Measurements from ENCODE around the gene PCDHB16.
"Not testable (repeated sequence)": the region's sequence is repeated elsewhere in the genome, so short reads cannot be mapped to it uniquely, and the experiment has no call there.

PCDHB16 gene

DNA sequence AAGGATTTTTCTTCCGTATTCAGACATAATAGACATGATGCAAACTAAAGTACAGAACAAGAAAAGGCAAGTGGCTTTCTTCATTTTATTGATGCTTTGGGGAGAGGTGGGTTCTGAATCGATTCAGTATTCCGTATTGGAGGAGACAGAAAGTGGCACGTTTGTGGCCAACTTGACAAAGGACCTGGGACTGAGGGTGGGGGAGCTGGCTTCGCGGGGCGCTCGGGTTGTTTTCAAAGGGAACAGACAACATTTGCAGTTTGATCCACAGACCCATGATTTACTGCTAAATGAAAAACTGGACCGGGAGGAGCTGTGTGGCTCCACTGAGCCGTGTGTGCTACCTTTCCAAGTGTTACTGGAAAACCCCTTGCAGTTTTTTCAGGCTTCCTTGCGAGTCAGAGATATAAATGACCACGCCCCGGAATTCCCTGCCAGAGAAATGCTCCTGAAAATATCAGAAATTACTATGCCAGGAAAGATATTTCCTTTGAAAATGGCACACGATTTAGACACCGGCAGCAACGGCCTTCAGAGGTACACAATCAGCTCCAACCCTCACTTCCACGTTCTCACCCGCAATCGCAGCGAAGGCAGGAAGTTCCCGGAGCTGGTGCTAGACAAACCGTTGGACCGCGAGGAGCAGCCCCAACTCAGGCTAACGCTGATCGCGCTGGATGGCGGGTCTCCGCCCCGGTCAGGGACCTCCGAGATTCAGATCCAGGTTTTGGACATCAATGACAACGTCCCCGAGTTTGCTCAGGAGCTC lies 31.8 kb upstream of the PCDHB16 start:
- no peaks in the 10 kb centered on the region for H3K27me3 Mint-ChIP-seq (ENCODE audit: low read depth, poor library complexity)

DNA sequence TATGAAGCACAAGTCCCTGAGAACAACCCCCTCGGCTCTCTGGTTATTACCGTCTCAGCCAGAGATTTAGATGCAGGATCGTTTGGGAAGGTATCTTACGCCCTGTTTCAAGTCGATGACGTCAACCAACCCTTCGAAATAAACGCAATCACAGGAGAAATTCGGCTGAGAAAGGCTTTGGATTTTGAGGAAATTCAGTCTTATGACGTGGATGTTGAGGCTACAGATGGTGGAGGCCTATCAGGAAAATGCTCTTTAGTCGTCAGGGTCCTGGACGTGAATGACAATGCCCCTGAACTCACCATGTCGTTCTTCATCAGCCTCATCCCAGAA lies 31.2 kb upstream of the PCDHB16 start:
- Mint-ChIP-seq H3K36me3 (ENCODE audit: low read depth) (peaks cover 59% of the 10 kb centered on the region), H3K27me3 (ENCODE audit: low read depth, poor library complexity) (no peaks in the 10 kb centered on the region), H3K27ac (no peak overlapping the region), H3K4me3 (no peak overlapping the region), H3K9me3 (peaks cover 79% of the 10 kb centered on the region), H3K4me1 (no peaks in the 10 kb centered on the region)
- TF ChIP-seq CTCF (IDR thresholded peaks at IDR 0.05): no peak
- no peak for DNase-seq

More for the DNA sequence above, 31.8 kb upstream of the PCDHB16 start:
- Mint-ChIP-seq H3K4me3 (no peak overlapping the region), H3K4me1 (no peaks in the 10 kb centered on the region), H3K9me3 (peaks cover 75% of the 10 kb centered on the region), H3K36me3 (ENCODE audit: low read depth) (peaks cover 53% of the 10 kb centered on the region), H3K27ac (no peak overlapping the region)
- TF ChIP-seq CTCF (IDR thresholded peaks at IDR 0.05): no peak
- DNase-seq: no peak

DNA sequence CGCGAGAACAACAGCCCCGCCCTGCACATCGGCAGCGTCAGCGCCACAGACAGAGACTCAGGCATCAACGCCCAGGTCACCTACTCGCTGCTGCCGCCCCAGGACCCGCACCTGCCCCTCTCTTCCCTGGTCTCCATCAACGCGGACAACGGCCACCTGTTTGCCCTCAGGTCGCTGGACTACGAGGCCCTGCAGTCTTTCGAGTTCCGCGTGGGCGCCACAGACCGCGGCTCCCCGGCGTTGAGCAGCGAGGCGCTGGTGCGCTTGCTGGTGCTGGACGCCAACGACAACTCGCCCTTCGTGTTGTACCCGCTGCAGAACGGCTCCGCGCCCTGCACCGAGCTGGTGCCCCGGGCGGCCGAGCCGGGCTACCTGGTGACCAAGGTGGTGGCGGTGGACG lies 30.6 kb upstream of the PCDHB16 start:
- Mint-ChIP-seq H3K36me3 (ENCODE audit: low read depth) (peaks cover 65% of the 10 kb centered on the region), H3K9me3 (peaks cover 80% of the 10 kb centered on the region)
- not testable (repeated sequence) for H3K4me1 Mint-ChIP-seq; H3K27ac Mint-ChIP-seq; H3K27me3 Mint-ChIP-seq (ENCODE audit: low read depth, poor library complexity); H3K4me3 Mint-ChIP-seq; DNase-seq

- H3K9me3 Mint-ChIP-seq: peaks cover 85% of the 10 kb centered on the region
Measured at GRCh38 chr5:141152096-141152495, 30.1 kb upstream of the PCDHB16 start.

GRCh38 chr5:141155540-141156374 lies 26.4 kb upstream of the PCDHB16 start:
- H3K36me3 Mint-ChIP-seq (ENCODE audit: low read depth): peaks cover 60% of the 10 kb centered on the region
- no peak for TF ChIP-seq CTCF (IDR thresholded peaks at IDR 0.05)
- peaks cover 79% of the 10 kb centered on the region for H3K9me3 Mint-ChIP-seq
- no peaks in the 10 kb centered on the region for H3K4me1 Mint-ChIP-seq
- H3K27me3 Mint-ChIP-seq (ENCODE audit: low read depth, poor library complexity): peaks cover 4% of the 10 kb centered on the region
- no peak overlapping the region for H3K4me3 Mint-ChIP-seq
- no peak for DNase-seq
- no peak overlapping the region for H3K27ac Mint-ChIP-seq

More at GRCh38 chr5:141152096-141152495, 30.1 kb upstream of the PCDHB16 start:
- DNase-seq; H3K4me1 Mint-ChIP-seq; H3K27ac Mint-ChIP-seq; H3K4me3 Mint-ChIP-seq; H3K27me3 Mint-ChIP-seq (ENCODE audit: low read depth, poor library complexity): not testable (repeated sequence)
- peaks cover 70% of the 10 kb centered on the region for H3K36me3 Mint-ChIP-seq (ENCODE audit: low read depth)

- Mint-ChIP-seq H3K9me3 (peaks cover 67% of the 10 kb centered on the region), H3K36me3 (ENCODE audit: low read depth) (peaks cover 50% of the 10 kb centered on the region)
- H3K27ac Mint-ChIP-seq; H3K4me3 Mint-ChIP-seq; DNase-seq; H3K27me3 Mint-ChIP-seq (ENCODE audit: low read depth, poor library complexity); H3K4me1 Mint-ChIP-seq: not testable (repeated sequence)
Measured at GRCh38 chr5:141157356-141157755, 24.8 kb upstream of the PCDHB16 start.

DNA sequence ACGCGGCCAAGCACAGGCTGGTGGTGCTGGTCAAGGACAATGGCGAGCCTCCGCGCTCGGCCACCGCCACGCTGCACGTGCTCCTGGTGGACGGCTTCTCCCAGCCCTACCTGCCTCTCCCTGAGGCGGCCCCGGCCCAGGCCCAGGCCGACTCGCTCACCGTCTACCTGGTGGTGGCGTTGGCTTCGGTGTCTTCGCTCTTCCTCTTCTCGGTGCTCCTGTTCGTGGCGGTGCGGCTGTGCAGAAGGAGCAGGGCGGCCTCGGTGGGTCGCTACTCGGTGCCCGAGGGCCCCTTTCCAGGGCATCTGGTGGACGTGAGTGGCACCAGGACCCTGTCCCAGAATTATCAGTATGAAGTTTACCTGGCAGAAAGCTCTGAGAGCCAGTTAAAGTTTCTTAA lies 24.3 kb upstream of the PCDHB16 start:
- not testable (repeated sequence) for H3K4me1 Mint-ChIP-seq; DNase-seq; H3K27me3 Mint-ChIP-seq (ENCODE audit: low read depth, poor library complexity); H3K27ac Mint-ChIP-seq; H3K4me3 Mint-ChIP-seq
- Mint-ChIP-seq H3K9me3 (peaks cover 65% of the 10 kb centered on the region), H3K36me3 (ENCODE audit: low read depth) (peaks cover 44% of the 10 kb centered on the region)
